Measurements from ENCODE around the gene MAPKBP1.

DNA sequence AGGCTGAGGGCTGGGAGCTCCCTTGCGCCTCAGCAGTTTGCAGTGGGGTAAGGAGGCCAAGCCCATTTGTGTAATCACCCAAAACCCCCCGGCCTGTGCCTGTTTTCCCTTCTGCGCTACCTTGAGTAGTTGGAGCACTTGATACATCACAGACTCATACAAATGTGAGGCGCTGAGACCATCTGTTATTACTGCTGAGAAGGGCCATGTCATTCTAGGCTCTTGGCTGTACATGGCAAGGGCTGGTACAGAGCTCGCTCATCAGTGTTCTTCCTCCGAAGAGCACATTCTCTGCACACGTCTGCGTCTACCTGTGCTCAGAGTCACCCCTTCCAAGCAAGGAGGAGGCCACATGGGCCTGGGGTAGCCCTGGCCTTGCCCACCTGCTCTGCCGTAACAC, 73.7 kb downstream of the MAPKBP1 start:
- TF ChIP-seq, protein P1, sequence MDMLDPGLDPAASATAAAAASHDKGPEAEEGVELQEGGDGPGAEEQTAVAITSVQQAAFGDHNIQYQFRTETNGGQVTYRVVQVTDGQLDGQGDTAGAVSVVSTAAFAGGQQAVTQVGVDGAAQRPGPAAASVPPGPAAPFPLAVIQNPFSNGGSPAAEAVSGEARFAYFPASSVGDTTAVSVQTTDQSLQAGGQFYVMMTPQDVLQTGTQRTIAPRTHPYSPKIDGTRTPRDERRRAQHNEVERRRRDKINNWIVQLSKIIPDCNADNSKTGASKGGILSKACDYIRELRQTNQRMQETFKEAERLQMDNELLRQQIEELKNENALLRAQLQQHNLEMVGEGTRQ (IDR thresholded peaks at IDR 0.05; ENCODE audit: low read depth, low read length), result no peak
- TF ChIP-seq, protein P1 (CRISPR knock-in tag; IDR thresholded peaks at IDR 0.05; ENCODE audit: borderline replicate concordance), result no peak
- TF ChIP-seq MYC (CRISPR knock-in tag; IDR thresholded peaks at IDR 0.05; ENCODE audit: borderline replicate concordance) (no peak), ZNF224 (CRISPR knock-in tag; IDR thresholded peaks at IDR 0.05) (no peak), ZNF274 (CRISPR knock-in tag; IDR thresholded peaks at IDR 0.05) (no peak), GABPA (IDR thresholded peaks at IDR 0.05; ENCODE audit: low read depth, low read length) (no peak), GABPA (CRISPR knock-in tag; IDR thresholded peaks at IDR 0.05; ENCODE audit: low read depth) (no peak), TCF12 (IDR thresholded peaks at IDR 0.05) (no peak), TCF12 (CRISPR knock-in tag; IDR thresholded peaks at IDR 0.05) (no peak), HOXA3 (CRISPR knock-in tag; IDR thresholded peaks at IDR 0.05) (no peak), MXD4 (CRISPR knock-in tag; IDR thresholded peaks at IDR 0.05) (no peak)
- TF ChIP-seq, protein P2, sequence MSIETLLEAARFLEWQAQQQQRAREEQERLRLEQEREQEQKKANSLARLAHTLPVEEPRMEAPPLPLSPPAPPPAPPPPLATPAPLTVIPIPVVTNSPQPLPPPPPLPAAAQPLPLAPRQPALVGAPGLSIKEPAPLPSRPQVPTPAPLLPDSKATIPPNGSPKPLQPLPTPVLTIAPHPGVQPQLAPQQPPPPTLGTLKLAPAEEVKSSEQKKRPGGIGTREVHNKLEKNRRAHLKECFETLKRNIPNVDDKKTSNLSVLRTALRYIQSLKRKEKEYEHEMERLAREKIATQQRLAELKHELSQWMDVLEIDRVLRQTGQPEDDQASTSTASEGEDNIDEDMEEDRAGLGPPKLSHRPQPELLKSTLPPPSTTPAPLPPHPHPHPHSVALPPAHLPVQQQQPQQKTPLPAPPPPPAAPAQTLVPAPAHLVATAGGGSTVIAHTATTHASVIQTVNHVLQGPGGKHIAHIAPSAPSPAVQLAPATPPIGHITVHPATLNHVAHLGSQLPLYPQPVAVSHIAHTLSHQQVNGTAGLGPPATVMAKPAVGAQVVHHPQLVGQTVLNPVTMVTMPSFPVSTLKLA (IDR thresholded peaks at IDR 0.05), result no peak
- TF ChIP-seq, protein P3, sequence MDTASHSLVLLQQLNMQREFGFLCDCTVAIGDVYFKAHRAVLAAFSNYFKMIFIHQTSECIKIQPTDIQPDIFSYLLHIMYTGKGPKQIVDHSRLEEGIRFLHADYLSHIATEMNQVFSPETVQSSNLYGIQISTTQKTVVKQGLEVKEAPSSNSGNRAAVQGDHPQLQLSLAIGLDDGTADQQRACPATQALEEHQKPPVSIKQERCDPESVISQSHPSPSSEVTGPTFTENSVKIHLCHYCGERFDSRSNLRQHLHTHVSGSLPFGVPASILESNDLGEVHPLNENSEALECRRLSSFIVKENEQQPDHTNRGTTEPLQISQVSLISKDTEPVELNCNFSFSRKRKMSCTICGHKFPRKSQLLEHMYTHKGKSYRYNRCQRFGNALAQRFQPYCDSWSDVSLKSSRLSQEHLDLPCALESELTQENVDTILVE (CRISPR knock-in tag; IDR thresholded peaks at IDR 0.05), result no peak
- TF ChIP-seq, protein P4, sequence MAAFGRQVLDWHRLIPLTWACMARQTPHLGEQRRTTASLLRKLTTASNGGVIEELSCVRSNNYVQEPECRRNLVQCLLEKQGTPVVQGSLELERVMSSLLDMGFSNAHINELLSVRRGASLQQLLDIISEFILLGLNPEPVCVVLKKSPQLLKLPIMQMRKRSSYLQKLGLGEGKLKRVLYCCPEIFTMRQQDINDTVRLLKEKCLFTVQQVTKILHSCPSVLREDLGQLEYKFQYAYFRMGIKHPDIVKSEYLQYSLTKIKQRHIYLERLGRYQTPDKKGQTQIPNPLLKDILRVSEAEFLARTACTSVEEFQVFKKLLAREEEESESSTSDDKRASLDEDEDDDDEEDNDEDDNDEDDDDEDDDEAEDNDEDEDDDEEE (CRISPR knock-in tag; IDR thresholded peaks at IDR 0.05), result no peak
- TF ChIP-seq, protein P5, sequence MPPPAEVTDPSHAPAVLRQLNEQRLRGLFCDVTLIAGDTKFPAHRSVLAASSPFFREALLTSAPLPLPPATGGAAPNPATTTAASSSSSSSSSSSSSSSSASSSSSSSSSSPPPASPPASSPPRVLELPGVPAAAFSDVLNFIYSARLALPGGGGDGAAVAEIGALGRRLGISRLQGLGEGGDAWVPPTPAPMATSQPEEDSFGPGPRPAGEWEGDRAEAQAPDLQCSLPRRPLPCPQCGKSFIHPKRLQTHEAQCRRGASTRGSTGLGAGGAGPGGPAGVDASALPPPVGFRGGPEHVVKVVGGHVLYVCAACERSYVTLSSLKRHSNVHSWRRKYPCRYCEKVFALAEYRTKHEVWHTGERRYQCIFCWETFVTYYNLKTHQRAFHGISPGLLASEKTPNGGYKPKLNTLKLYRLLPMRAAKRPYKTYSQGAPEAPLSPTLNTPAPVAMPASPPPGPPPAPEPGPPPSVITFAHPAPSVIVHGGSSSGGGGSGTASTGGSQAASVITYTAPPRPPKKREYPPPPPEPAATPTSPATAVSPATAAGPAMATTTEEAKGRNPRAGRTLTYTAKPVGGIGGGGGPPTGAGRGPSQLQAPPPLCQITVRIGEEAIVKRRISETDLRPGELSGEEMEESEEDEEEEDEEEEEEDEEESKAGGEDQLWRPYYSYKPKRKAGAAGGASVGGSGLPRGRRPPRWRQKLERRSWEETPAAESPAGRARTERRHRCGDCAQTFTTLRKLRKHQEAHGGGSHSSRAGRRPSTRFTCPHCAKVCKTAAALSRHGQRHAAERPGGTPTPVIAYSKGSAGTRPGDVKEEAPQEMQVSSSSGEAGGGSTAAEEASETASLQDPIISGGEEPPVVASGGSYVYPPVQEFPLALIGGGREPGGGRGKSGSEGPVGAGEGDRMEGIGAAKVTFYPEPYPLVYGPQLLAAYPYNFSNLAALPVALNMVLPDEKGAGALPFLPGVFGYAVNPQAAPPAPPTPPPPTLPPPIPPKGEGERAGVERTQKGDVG (CRISPR knock-in tag; IDR thresholded peaks at IDR 0.05; ENCODE audit: borderline replicate concordance), result no peak
- TF ChIP-seq, protein P6, sequence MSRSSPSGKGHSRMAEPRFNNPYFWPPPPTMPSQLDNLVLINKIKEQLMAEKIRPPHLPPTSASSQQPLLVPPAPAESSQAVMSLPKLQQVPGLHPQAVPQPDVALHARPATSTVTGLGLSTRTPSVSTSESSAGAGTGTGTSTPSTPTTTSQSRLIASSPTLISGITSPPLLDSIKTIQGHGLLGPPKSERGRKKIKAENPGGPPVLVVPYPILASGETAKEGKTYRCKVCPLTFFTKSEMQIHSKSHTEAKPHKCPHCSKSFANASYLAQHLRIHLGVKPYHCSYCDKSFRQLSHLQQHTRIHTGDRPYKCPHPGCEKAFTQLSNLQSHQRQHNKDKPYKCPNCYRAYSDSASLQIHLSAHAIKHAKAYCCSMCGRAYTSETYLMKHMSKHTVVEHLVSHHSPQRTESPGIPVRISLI (CRISPR knock-in tag; IDR thresholded peaks at IDR 0.05; ENCODE audit: borderline replicate concordance), result no peak
